CD8-positive, alpha-beta memory T cell (primary cell): ENCODE measurements around the gene SHROOM2. TPM values are rescaled to one million over a fixed set of nuclear protein-coding genes. Genes with fewer than 3 reads are reported as not detected.
A peak's percentile ranks its signal among the peaks of the same experiment; 100 is the strongest.

Experiments
- CTCF ChIA-PET: fragments of 350-600 bp; sonication (Branson Sonifier 250); formaldehyde crosslinking; loops from one replicate; lab custom pipeline; 2021; ENCODE audit warnings: antibody characterized with exemption; lab: Charles Lee
- POLR2A ChIA-PET: fragments of 350-600 bp; sonication (Branson Sonifier 250); formaldehyde crosslinking; loops from one replicate; lab custom pipeline; 2021; ENCODE audit warnings: antibody characterized with exemption; lab: Charles Lee
- DNase-seq, 5 donors: peaks; one replicate each; pipeline versions ENCODE4 v3.0.0 to v3.0.0-alpha.2; 2020 to 2022; ENCODE audit warnings: mixed read lengths in 1 of 5
- H3K27ac ChIP-seq: one replicate; pipeline ENCODE4 v1.7.0; 2013; ENCODE audit warnings: low read depth, mild to moderate bottlenecking, low read length, moderate library complexity
- H3K27me3 ChIP-seq: 2 replicates; pipeline ENCODE4 v1.7.0; 2013; ENCODE audit warnings: low read length, mild to moderate bottlenecking; ENCODE audit not compliant: insufficient read depth, poor library complexity, severe bottlenecking
- H3K36me3 ChIP-seq: 2 replicates; pipeline ENCODE4 v1.7.0; 2013; ENCODE audit warnings: mild to moderate bottlenecking, low read length, moderate library complexity; ENCODE audit not compliant: insufficient read depth
- H3K4me1 ChIP-seq: 2 replicates; pipeline ENCODE4 v1.7.0; 2013; ENCODE audit warnings: mild to moderate bottlenecking, low read length, moderate library complexity; ENCODE audit not compliant: insufficient read depth
- H3K4me3 ChIP-seq: 2 replicates; pipeline ENCODE4 v1.7.0; 2013; ENCODE audit warnings: mild to moderate bottlenecking, low read length
- H3K9me3 ChIP-seq: 2 replicates; pipeline ENCODE4 v1.7.0; 2013; ENCODE audit warnings: mild to moderate bottlenecking, low read length
- H3K27ac Mint-ChIP-seq, 8 donors: one replicate each; pipeline ENCODE4 v1.8.0; 2020 to 2021; ENCODE audit warnings: mixed read lengths in 8 of 8, mild to moderate bottlenecking in 6 of 8, inconsistent platforms in 3 of 8, moderate library complexity in 3 of 8
- H3K27me3 Mint-ChIP-seq, 2 donors: one replicate each; pipeline ENCODE4 v1.8.0; 2020 to 2021; ENCODE audit warnings: mixed read lengths in 2 of 2, mild to moderate bottlenecking in 1 of 2, moderate library complexity in 1 of 2
- H3K36me3 Mint-ChIP-seq, 3 donors: one replicate each; pipeline ENCODE4 v1.8.0; 2020 to 2021; ENCODE audit warnings: mixed read lengths in 3 of 3, inconsistent platforms in 1 of 3, mild to moderate bottlenecking in 1 of 3
- H3K4me1 Mint-ChIP-seq, 3 donors: one replicate each; pipeline ENCODE4 v1.8.0; 2020 to 2021; ENCODE audit warnings: mixed read lengths in 3 of 3, inconsistent platforms in 1 of 3, mild to moderate bottlenecking in 1 of 3
- H3K4me3 Mint-ChIP-seq, 7 donors: one replicate each; pipeline ENCODE4 v1.8.0; 2020 to 2021; ENCODE audit warnings: mixed read lengths in 7 of 7, mild to moderate bottlenecking in 6 of 7, moderate library complexity in 4 of 7, inconsistent platforms in 2 of 7
- H3K9me3 Mint-ChIP-seq, 5 donors: one replicate each; pipeline ENCODE4 v1.8.0; 2020 to 2022; ENCODE audit warnings: mixed read lengths in 5 of 5, mild to moderate bottlenecking in 3 of 5, moderate library complexity in 2 of 5, inconsistent platforms in 1 of 5
- polyA plus RNA-seq: library from polyadenylated mRNA; unstranded; fragments of 300-500 nt; fragmentation: Illumina TruSeq; gene quantifications from one replicate; pipeline ENCODE4 v1.2.3, GENCODE V29; 2021
- total RNA-seq, 2 experiments: library from RNA; stranded (reverse); gene quantifications; one replicate each; pipeline ENCODE4 v1.2.3, GENCODE V29; 2021

Gene SHROOM2
- total and polyA plus RNA-seq, 3 experiments from 2014 or later, result not detected

- Histone ChIP-seq H3K27me3 (no peaks in the 10 kb centered on the region), H3K4me3 (no peak overlapping the region), H3K9me3 (no peaks in the 10 kb centered on the region), H3K4me1 (peaks cover 4% of the 10 kb centered on the region), H3K27ac (no peak overlapping the region), H3K36me3 (no peaks in the 10 kb centered on the region)
- H3K9me3 Mint-ChIP-seq, result peaks cover 0 to 13% (median 8%) of the 10 kb centered on the region in 5 donors
- no peak for DNase-seq
- H3K4me3 Mint-ChIP-seq, result no peak overlapping the region
- no peak overlapping the region for H3K27ac Mint-ChIP-seq
- peaks cover 0 to 15% (median 3%) of the 10 kb centered on the region in 3 donors for H3K36me3 Mint-ChIP-seq
- ChIA-PET CTCF (no interaction called here), POLR2A (no interaction called here)
- peaks cover 7 to 20% (median 16%) of the 10 kb centered on the region in 3 donors for H3K4me1 Mint-ChIP-seq
- peaks cover 0 to 7% of the 10 kb centered on the region in 2 donors for H3K27me3 Mint-ChIP-seq
These were observed 38.6 kb upstream of the SHROOM2 start for GRCh38 chrX:9747644-9748043.

- Histone ChIP-seq H3K27me3 (no peaks in the 10 kb centered on the region), H3K4me1 (peaks cover 4% of the 10 kb centered on the region), H3K27ac (no peak overlapping the region), H3K9me3 (no peaks in the 10 kb centered on the region), H3K4me3 (no peak overlapping the region), H3K36me3 (no peaks in the 10 kb centered on the region)
- Mint-ChIP-seq H3K4me1 (peaks cover 7 to 20% (median 16%) of the 10 kb centered on the region in 3 donors), H3K36me3 (peaks cover 0 to 10% (median 3%) of the 10 kb centered on the region in 3 donors), H3K4me3 (peak overlapping the region in 1 of 7 donors; percentile 72), H3K27me3 (peaks cover 0 to 9% of the 10 kb centered on the region in 2 donors), H3K9me3 (peaks cover 0 to 8% (median 7%) of the 10 kb centered on the region in 5 donors), H3K27ac (no peak overlapping the region)
- ChIA-PET POLR2A (no interaction called here), CTCF (no interaction called here)
- DNase-seq, result no peak
These were observed 37.0 kb upstream of the SHROOM2 start for GRCh38 chrX:9749146-9749692.

- ChIA-PET POLR2A (no interaction called here), CTCF (no interaction called here)
- Mint-ChIP-seq H3K36me3 (peaks cover 0 to 7% (median 0%) of the 10 kb centered on the region in 3 donors), H3K4me1 (no peaks in the 10 kb centered on the region), H3K4me3 (no peak overlapping the region), H3K27me3 (peaks cover 7 to 8% of the 10 kb centered on the region in 2 donors), H3K27ac (no peak overlapping the region), H3K9me3 (peaks cover 0 to 8% (median 6%) of the 10 kb centered on the region in 5 donors)
- no peaks in the 10 kb centered on the region for H3K9me3 ChIP-seq
- H3K36me3 ChIP-seq, result no peaks in the 10 kb centered on the region
- H3K27ac ChIP-seq, result no peak overlapping the region
- no peaks in the 10 kb centered on the region for H3K27me3 ChIP-seq
- DNase-seq, result no peak
- no peak overlapping the region for H3K4me3 ChIP-seq
- H3K4me1 ChIP-seq, result no peaks in the 10 kb centered on the region
These were observed 28.9 kb upstream of the SHROOM2 start for GRCh38 chrX:9757366-9757765.

- Histone ChIP-seq H3K27me3 (no peaks in the 10 kb centered on the region), H3K4me1 (no peaks in the 10 kb centered on the region), H3K27ac (no peak overlapping the region), H3K4me3 (no peak overlapping the region), H3K36me3 (no peaks in the 10 kb centered on the region), H3K9me3 (no peaks in the 10 kb centered on the region)
- ChIA-PET CTCF (no interaction called here), POLR2A (no interaction called here)
- Mint-ChIP-seq H3K36me3 (peaks cover 0 to 7% (median 0%) of the 10 kb centered on the region in 3 donors), H3K27ac (no peak overlapping the region), H3K27me3 (peaks cover 8 to 9% of the 10 kb centered on the region in 2 donors), H3K9me3 (peaks cover 0 to 8% (median 6%) of the 10 kb centered on the region in 5 donors), H3K4me1 (no peaks in the 10 kb centered on the region), H3K4me3 (no peak overlapping the region)
- DNase-seq, result no peak
These were observed 28.1 kb upstream of the SHROOM2 start for GRCh38 chrX:9758021-9758638.

GRCh38 chrX:9759337-9759736 is 26.9 kb upstream of the SHROOM2 start:
- POLR2A ChIA-PET, result no interaction called here
- H3K4me1 ChIP-seq, result no peaks in the 10 kb centered on the region
- Mint-ChIP-seq H3K4me1 (no peaks in the 10 kb centered on the region), H3K27me3 (peaks cover 8 to 12% of the 10 kb centered on the region in 2 donors), H3K36me3 (peaks cover 0 to 7% (median 0%) of the 10 kb centered on the region in 3 donors), H3K9me3 (peaks cover 0 to 8% (median 7%) of the 10 kb centered on the region in 5 donors), H3K4me3 (no peak overlapping the region), H3K27ac (peak overlapping the region in 1 of 8 donors; percentile 54)
- no peaks in the 10 kb centered on the region for H3K9me3 ChIP-seq
- CTCF ChIA-PET, result no interaction called here
- DNase-seq, result no peak
- H3K4me3 ChIP-seq, result no peak overlapping the region
- no peaks in the 10 kb centered on the region for H3K36me3 ChIP-seq
- no peak overlapping the region for H3K27ac ChIP-seq
- no peaks in the 10 kb centered on the region for H3K27me3 ChIP-seq

GRCh38 chrX:9765072-9765736 is 21.0 kb upstream of the SHROOM2 start:
- no peaks in the 10 kb centered on the region for H3K36me3 ChIP-seq
- no peak overlapping the region for H3K27ac Mint-ChIP-seq
- ChIA-PET POLR2A (no interaction called here), CTCF (no interaction called here)
- H3K27me3 Mint-ChIP-seq, result peaks cover 16 to 24% of the 10 kb centered on the region in 2 donors
- H3K4me3 ChIP-seq, result no peak overlapping the region
- no peaks in the 10 kb centered on the region for H3K9me3 ChIP-seq
- no peaks in the 10 kb centered on the region for H3K4me1 ChIP-seq
- H3K27me3 ChIP-seq, result no peaks in the 10 kb centered on the region
- no peak for DNase-seq
- H3K27ac ChIP-seq, result no peak overlapping the region
- H3K36me3 Mint-ChIP-seq, result no peaks in the 10 kb centered on the region
- H3K9me3 Mint-ChIP-seq, result peaks cover 0 to 3% (median 0%) of the 10 kb centered on the region in 5 donors
- peaks cover 0 to 3% (median 0%) of the 10 kb centered on the region in 3 donors for H3K4me1 Mint-ChIP-seq
- H3K4me3 Mint-ChIP-seq, result no peak overlapping the region

GRCh38 chrX:9765737-9766097 is 20.5 kb upstream of the SHROOM2 start, which contains the start of gene GPR143:
GPR143 (minus strand) TSS chrX:9765847; CDS start chrX:9765817, 30 bp downstream.
- H3K9me3 ChIP-seq, result no peaks in the 10 kb centered on the region
- Mint-ChIP-seq H3K4me1 (peaks cover 0 to 3% (median 0%) of the 10 kb centered on the region in 3 donors), H3K36me3 (no peaks in the 10 kb centered on the region), H3K4me3 (no peak within 1 kb of the TSS), H3K27ac (no peak within 1 kb of the TSS), H3K9me3 (peaks cover 0 to 3% (median 0%) of the 10 kb centered on the region in 5 donors), H3K27me3 (peaks cover 17 to 25% of the 10 kb centered on the region in 2 donors)
- no peaks in the 10 kb centered on the region for H3K4me1 ChIP-seq
- ChIA-PET CTCF (no interaction called here), POLR2A (no interaction called here)
- no peaks in the 10 kb centered on the region for H3K36me3 ChIP-seq
- DNase-seq, result no peak
- no peak within 1 kb of the TSS for H3K4me3 ChIP-seq
- no peaks in the 10 kb centered on the region for H3K27me3 ChIP-seq
- H3K27ac ChIP-seq, result no peak within 1 kb of the TSS

GRCh38 chrX:9767375-9767774 is 18.9 kb upstream of the SHROOM2 start:
- ChIA-PET CTCF (no interaction called here), POLR2A (no interaction called here)
- Histone ChIP-seq H3K27me3 (no peaks in the 10 kb centered on the region), H3K4me1 (no peaks in the 10 kb centered on the region), H3K9me3 (no peaks in the 10 kb centered on the region), H3K4me3 (no peak overlapping the region), H3K27ac (no peak overlapping the region), H3K36me3 (no peaks in the 10 kb centered on the region)
- peaks cover 0 to 3% (median 0%) of the 10 kb centered on the region in 5 donors for H3K9me3 Mint-ChIP-seq
- no peak overlapping the region for H3K4me3 Mint-ChIP-seq
- H3K4me1 Mint-ChIP-seq, result peaks cover 0 to 3% (median 0%) of the 10 kb centered on the region in 3 donors
- H3K27me3 Mint-ChIP-seq, result peaks cover 17 to 24% of the 10 kb centered on the region in 2 donors
- no peak overlapping the region for H3K27ac Mint-ChIP-seq
- no peak for DNase-seq
- no peaks in the 10 kb centered on the region for H3K36me3 Mint-ChIP-seq
